ENCODE results near the gene LY6G5C. TPM values are rescaled to one million over a fixed set of nuclear protein-coding genes. Genes with fewer than 3 reads are reported as not detected.

Gene LY6G5C
- total and polyA plus RNA-seq, 9 of the 15 experiments (the other 6 are each of a cell fraction or from before 2014, with no cell fraction given) = 0.10 to 0.67 (median 0.46) TPM; not detected in 4

- no peak for TF ChIP-seq REST (IDR thresholded peaks at IDR 0.05; ENCODE audit: borderline replicate concordance)
- TF ChIP-seq REST (CRISPR knock-in tag; IDR thresholded peaks at IDR 0.05; ENCODE audit: low read depth) = no peak
- TF ChIP-seq ZBTB49 (CRISPR knock-in tag; IDR thresholded peaks at IDR 0.05; ENCODE audit: borderline replicate concordance) = no peak
- no peak for TF ChIP-seq ZNF23 (CRISPR knock-in tag; IDR thresholded peaks at IDR 0.05)
- no peak for TF ChIP-seq MYC (IDR thresholded peaks at IDR 0.05; ENCODE audit: low read depth, low read length)
- 0 out of 2 replicates have a peak, but pooled peaks have one; percentile 20 for TF ChIP-seq MYC (CRISPR knock-in tag; IDR thresholded peaks at IDR 0.05; ENCODE audit: borderline replicate concordance, low read depth)
- no peak for TF ChIP-seq CEBPB (tag; IDR thresholded peaks at IDR 0.05)
- TF ChIP-seq VEZF1 (CRISPR knock-in tag; IDR thresholded peaks at IDR 0.05) = 0 out of 2 replicates have a peak, but pooled peaks have one; percentile 16
- no peak for TF ChIP-seq ARID4B (CRISPR knock-in tag; IDR thresholded peaks at IDR 0.05)
- TF ChIP-seq GABPA (tag; conservative IDR thresholded peaks at IDR 0.05; ENCODE audit: low read depth) = no peak
- no peak for TF ChIP-seq TEAD2 (tag; IDR thresholded peaks at IDR 0.05)
Measured at GRCh38 chr6:31711233-31711632, 30.4 kb upstream of the LY6G5C start (continued).
